Stimulated activated CD4-positive, alpha-beta T cell treated with anti-CD3 and anti-CD28 coated beads, Interleukin-12 subunit alpha, Interleukin-12 subunit beta, amount 100 ng/mL, for 4 hours (primary cell): ENCODE data around the gene HOXB7.

Experiments
- DNase-seq: peaks from one replicate; pipeline ENCODE4 v3.0.0-alpha.2; 2020

The HOXB7 gene

GRCh38 chr17:48610282-48611211, at the start of gene HOXB7:
Gene HOXB7 (minus strand): TSS chr17:48611017. CDS start chr17:48610918, 99 bp downstream.
- peak; percentile 60 for DNase-seq

GRCh38 chr17:48655913-48656312, 45.1 kb upstream of the HOXB7 start:
- DNase-seq: no peak

GRCh38 chr17:48649741-48650140, 38.9 kb upstream of the HOXB7 start:
- no peak for DNase-seq

- no peak for DNase-seq
Observed at GRCh38 chr17:48647963-48648245, 37.1 kb upstream of the HOXB7 start.

DNA sequence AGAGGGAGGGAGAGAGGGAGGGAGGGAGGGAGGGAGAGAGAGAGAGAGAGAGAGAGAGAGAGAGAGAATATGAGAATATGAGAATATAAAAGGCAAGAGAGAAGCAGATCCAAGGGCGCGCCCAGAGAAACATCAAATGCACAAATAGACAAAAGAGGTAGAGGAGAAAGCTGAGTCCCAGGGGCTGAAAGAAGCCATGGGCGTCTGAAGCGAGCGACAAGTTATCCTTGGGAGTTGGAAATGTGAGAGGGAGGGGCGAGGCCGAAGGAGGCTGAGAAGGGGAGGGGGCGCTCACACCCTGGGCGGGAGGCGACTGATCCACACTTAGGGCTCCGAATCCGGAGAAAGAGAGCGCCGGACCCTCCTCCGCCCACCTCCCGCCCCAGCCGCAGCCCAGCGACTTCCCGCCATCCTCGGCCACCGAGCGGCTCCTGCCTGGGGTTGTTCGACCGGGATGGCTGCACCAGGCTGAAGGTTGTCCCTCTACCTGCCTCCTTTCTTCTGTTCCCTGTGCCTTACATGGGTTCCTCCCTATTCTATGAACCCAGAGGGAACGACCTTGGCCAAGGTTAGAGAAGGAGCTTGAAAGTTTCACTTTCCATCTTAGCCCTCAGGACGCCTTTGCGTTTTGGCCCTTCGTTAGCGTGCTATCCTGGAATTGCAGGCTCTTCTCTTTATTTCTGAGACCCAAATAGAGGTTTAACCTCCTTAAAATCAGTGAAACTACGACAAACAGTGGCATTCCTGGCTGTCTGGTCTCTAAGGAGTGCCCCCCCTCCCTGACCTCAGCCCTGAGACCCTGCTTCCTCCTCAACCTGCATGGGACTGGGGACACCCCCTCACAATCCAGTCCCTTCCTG, 36.5 kb upstream of the HOXB7 start:
- no peak for DNase-seq

DNA sequence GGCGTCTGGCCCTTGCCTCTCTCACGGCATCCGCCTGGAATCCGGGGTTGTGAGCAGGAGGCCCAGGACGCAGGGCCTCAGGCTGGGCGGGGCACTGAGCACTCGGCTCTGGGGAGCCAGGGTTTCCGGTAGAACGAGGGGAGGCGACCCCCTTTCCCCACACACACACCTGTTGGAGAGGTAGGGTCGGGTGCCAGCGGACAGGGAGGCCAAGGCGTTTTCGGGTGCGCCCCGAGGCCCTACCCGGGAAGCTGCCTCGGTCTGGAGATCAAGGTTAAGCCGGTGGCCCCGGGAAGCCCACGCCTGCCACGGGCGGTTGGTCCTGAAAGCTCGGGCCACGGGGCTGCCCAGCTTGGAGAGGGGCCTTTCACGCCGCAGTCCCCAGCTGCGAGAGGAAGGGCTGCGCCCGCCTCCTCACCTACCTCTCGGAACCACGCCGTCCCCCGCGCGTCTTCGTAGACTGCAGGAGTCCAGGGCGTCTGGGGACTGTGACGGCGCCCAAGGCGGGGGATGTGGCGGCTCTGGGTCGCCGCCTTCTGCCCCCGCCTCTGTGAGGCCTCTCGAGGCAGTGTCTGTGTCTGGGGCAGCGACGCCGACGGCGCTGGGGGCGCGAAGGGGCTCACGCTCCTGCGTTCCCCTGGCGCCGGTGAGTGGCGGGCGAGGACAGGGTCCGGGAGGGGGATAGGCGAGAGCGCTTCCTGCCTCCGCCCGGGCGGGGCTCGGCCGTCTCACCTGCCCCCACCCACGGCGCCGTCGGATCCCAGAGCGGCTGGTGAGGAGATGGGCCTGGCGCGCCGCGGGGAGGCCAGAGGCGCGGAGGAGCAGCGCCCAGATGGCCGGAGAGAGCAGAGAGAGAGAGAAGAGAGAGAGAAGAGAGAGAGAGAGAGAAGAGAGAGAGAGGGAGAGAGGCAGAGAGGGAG, 35.6 kb upstream of the HOXB7 start:
- DNase-seq: no peak

GRCh38 chr17:48645639-48646182, 34.9 kb upstream of the HOXB7 start:
- no peak for DNase-seq

DNA sequence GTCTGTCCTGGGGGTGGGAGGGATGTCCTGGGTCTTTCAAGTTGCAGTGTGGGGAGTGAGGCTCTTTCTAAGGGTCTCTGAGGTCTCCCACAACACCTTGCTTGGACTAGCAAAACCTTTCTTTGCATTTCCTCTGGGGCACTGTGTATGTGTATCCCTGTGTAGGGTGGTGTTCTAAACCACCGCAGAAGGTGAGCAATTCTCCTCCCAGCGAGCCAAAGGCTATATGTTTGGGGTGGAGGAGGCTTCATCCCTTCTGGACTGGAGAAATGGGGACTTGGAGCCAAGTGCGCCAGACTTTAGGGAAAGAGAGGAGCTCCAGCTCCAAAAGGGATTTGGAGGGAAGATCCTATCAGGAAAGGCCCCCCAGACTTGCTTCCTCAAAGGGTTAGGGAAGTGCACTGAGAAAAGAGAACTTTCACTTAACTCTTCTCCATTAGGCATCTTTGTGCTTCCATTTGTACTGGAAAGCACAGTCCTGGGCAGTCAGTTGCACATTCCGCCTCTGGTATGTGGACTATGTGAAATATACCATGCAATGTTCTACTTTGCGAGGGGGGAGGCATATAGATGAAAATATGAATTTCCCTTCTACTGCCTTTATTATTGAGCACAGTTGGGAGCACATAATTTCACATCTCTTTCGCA, 34.2 kb upstream of the HOXB7 start:
- no peak for DNase-seq

DNA sequence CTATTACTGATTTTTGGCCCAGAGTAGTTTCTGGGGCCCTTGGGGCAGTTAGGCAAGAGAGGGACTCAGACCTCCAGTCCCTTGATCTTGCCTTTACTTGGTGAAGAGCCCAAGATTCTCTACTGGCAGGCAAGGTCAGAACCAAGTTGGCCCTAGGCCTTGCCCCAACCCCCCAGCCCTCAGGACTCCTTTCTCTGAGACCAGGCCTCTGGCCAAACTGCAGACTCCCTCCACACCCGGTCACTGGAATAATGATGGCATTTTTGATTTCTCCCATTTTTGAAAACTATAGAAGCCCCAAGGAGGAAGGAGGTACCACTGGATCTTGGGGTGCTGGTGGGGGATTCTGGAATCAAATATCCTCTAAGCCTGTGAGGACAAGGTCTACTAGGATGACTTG, 33.3 kb upstream of the HOXB7 start:
- no peak for DNase-seq

GRCh38 chr17:48643697-48644012, 32.8 kb upstream of the HOXB7 start:
- DNase-seq: no peak

GRCh38 chr17:48642843-48643696, 32.3 kb upstream of the HOXB7 start:
- DNase-seq: no peak

GRCh38 chr17:48642059-48642842, 31.4 kb upstream of the HOXB7 start:
- no peak for DNase-seq

DNA sequence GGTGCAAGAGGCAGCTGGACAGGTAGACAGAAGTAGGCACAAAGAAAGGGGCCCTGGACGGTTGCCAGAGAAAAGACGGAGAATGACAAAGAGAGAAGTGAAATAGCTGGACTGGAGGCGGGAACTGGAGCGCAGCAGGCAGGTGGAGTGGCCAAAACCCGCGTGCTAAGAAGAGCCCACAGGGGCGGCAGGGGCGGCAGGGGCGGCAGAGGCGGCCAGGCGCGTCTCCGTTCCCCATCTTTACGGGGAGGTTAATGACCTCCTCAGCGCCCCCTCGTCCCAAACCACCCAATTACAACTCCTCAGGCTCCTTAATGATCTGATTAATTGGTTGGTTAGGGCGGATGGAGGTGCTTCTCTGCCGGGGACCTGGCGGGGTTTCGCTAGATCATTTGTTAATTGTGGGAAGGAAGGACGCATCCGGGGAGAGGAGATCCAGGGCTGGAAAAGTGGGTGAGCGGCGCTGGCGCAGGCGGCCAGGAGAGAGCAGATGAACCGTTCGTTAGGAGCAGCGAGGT, 30.8 kb upstream of the HOXB7 start:
- DNase-seq: no peak

DNA sequence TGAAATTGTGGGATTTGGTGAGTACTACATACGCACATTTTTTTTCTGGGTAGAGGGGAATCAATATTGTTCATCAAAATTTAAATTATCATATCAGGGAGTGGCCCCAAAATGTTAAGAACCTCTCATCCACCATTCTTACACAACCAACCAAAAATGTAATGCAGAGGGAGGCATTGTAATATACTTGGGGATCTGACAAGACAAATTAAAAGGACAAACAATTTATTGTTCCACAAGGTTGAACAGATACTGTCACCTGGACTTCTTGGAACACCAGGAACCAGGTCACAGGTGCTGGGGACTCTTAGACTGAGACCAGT, 30.0 kb upstream of the HOXB7 start:
- no peak for DNase-seq

GRCh38 chr17:48639982-48640857, 29.4 kb upstream of the HOXB7 start:
- no peak for DNase-seq

DNA sequence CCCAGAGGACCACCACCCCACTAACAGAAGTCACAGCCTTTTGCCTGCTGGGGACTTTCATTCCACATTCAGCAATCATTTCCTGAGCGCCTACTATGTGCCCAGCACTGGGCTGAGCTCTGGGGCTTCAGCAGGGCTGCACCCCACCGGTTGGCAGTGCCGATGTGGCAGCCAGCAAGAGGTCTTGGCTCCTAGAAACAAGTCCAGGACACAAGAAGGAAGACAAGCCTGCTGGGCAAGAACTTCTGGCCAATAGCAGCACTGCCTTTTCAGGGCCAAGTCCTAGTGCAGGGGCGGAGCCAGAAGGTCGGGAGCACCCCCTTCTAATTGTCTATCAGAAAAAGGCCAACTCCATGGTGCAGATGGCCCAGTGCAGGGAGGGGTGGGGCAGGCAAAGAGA, 28.3 kb upstream of the HOXB7 start:
- DNase-seq: no peak

GRCh38 chr17:48637323-48638260, 26.8 kb upstream of the HOXB7 start:
- no peak for DNase-seq
